Femur (tissue), 1 donor: Measurements from ENCODE around the gene RETREG1.
"Not testable (repeated sequence)": the region's sequence is repeated elsewhere in the genome, so short reads cannot be mapped to it uniquely, and the experiment has no call there.

ENCODE experiments used
- DNase-seq: peaks from one replicate; pipeline ENCODE4 v3.0.0-alpha.2; 2017

RETREG1 gene

GRCh38 chr5:16616536-16617273 lies at the start of gene RETREG1:
TSS of gene RETREG1 (minus strand) at chr5:16616997. CDS start at chr5:16616971, 26 bp downstream.
- DNase-seq = peak; percentile 71

- DNase-seq = no peak
These were observed 49.5 kb upstream of the RETREG1 start for GRCh38 chr5:16666130-16666882.

GRCh38 chr5:16665601-16666000 lies 48.8 kb upstream of the RETREG1 start:
- no peak for DNase-seq

- DNase-seq = no peak
These were observed 47.6 kb upstream of the RETREG1 start for GRCh38 chr5:16664368-16664767.

GRCh38 chr5:16663840-16664239 lies 47.0 kb upstream of the RETREG1 start:
- no peak for DNase-seq

- no peak for DNase-seq
These were observed 44.9 kb upstream of the RETREG1 start for GRCh38 chr5:16661713-16662112.

GRCh38 chr5:16660982-16661381 lies 44.2 kb upstream of the RETREG1 start:
- DNase-seq = no peak

GRCh38 chr5:16659536-16659935 lies 42.7 kb upstream of the RETREG1 start:
- DNase-seq = no peak

- peak; percentile 56 for DNase-seq
These were observed 39.9 kb upstream of the RETREG1 start for GRCh38 chr5:16656561-16657191.

GRCh38 chr5:16654647-16655334 lies 38.0 kb upstream of the RETREG1 start:
- DNase-seq = no peak

GRCh38 chr5:16648739-16649138 lies 31.9 kb upstream of the RETREG1 start:
- not testable (repeated sequence) for DNase-seq

- no peak for DNase-seq
These were observed 27.6 kb upstream of the RETREG1 start for GRCh38 chr5:16644301-16644889.

- no peak for DNase-seq
These were observed 26.1 kb upstream of the RETREG1 start for GRCh38 chr5:16642867-16643266.

- no peak for DNase-seq
These were observed 22.4 kb upstream of the RETREG1 start for GRCh38 chr5:16639206-16639605.

- DNase-seq = no peak
These were observed 11.6 kb upstream of the RETREG1 start for GRCh38 chr5:16628376-16628775.

- no peak for DNase-seq
These were observed 10.0 kb upstream of the RETREG1 start for GRCh38 chr5:16626696-16627264.

- DNase-seq = no peak
These were observed 8.3 kb upstream of the RETREG1 start for GRCh38 chr5:16625096-16625495.

- DNase-seq = no peak
These were observed 2.3 kb upstream of the RETREG1 start for GRCh38 chr5:16619136-16619535.

GRCh38 chr5:16618138-16618897 lies 1.5 kb upstream of the RETREG1 start:
- DNase-seq = no peak

GRCh38 chr5:16617274-16617968 lies 624 bp upstream of the RETREG1 start:
- no peak for DNase-seq
